ENCODE data around the gene LRRC49.

LRRC49 gene

DNA sequence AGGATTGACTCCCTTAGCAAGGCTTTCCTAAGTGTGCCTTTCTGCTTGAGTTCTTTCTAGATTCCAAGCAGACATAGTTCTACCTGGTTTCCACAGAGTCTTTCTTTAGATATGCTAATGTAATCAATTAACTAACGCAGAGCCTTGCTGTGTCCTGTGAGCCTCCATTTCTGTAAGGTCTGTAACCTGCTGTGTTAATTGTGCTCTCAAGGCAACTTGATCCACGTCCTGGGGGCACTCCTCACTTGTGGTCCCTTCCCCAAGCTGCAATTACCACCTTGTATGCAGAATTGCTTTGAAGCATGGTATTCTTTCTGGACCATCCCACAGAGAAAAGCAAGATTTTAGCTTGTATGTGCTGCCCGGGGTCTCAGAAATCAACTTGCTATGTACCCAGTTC lies 193.2 kb downstream of the LRRC49 start:
- DNase-seq (ENCODE audit: low read depth in 1 of 2, low spot score in 1 of 2), result no peak

DNA sequence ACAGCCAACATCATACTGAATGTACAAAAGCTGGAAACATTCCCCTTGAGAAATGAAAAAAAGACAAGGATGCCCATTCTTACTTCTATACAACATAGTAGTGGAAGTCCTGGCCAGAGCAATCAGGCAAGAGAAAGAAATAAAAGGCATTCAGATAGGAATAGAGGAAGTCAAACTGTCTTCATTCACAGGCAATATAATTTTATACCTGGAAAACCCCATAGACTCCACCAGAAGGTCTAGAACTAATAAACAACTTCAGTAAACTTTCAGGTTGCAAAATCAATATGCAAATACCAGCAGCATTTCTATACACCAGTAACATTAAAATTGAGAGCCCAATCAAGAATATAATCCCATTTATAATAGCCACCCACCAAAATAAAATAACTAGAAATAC lies 195.5 kb downstream of the LRRC49 start:
- DNase-seq (ENCODE audit: low read depth in 1 of 2, low spot score in 1 of 2), result no peak

DNA sequence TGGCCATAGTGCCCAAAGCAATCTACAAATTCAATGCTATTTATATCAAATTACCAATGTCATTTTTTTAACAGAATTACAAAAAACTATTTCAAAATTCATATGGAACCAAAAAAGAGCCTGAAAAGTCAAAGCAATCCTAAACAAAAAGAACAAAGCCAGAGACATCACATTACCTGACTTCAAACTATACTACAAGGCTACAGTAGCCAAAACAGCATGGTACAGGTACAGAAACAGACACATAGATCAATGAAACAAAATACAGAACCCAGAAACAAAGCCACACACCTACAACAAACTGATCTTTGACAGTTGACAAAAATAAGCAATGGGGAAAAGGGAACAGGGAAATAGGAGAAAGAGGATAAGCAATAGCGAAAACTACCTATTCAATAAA lies 196.1 kb downstream of the LRRC49 start:
- no peak for DNase-seq (ENCODE audit: low read depth in 1 of 2, low spot score in 1 of 2)

DNA sequence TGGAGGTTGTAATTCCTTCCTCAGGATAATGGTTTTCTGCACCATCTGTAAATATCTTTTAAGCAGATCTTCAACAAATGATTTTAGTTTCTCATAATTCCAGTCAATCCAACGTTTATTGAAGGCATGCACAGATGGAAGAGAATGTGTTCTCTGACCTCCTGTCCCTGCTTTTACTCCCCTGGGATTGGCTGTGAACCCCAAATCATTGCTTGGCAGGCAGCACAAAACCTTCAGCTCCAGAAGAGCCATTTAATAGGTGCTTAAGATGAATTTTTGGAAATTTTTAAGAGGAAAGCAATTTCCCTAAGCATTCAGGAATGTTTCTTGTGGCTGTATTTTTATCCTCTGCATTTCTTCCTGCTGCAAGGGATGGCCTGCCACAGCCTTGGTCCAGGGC lies 197.2 kb downstream of the LRRC49 start:
- DNase-seq (ENCODE audit: low read depth in 1 of 2, low spot score in 1 of 2), result no peak

DNA sequence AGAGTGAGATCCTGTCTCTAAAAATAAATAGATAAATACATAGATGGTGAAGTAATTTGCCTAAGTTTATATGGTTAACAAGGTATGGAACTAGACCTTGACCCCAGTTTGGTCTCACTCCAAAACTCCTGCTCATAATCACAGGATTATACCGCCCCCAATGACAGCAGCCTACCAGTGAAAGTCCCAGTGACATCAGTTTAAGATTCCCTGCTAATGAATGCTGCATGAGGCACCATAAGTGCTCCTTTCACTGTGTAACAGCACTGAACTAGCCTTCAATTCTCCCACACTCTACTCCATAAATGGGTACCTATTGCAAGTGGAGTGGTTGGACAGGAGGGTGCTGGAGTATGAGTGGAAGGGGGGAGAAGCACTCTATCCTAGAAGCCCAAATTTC lies 199.0 kb downstream of the LRRC49 start:
- no peak for DNase-seq (ENCODE audit: low read depth in 1 of 2, low spot score in 1 of 2)

DNA sequence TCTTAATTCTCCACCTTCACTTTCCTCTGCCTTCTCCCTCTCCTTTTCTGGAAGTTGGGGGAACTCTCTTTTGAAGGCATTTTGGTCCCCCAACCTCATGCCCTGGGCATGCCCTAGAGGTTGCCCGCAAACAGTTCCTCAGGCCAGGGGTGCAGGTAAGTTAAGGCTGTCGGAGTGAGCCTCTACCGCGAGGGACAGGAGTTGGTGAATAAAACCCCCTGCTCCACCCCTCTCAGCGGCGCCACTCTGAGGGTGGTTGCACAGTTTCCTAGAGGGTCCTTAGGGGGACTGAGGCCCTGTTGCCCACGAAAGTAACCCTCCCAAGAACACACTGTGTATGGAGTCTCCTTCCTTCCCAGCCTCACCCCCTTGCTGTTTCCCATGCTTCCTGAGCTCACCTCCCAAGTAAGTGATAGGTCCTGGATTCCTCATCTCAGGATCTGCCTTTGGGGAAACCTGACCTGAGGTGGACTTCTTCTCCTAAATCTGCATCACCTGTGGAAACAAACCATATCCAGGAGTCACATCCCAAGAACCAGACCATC lies 199.5 kb downstream of the LRRC49 start:
- DNase-seq (ENCODE audit: low read depth in 1 of 2, low spot score in 1 of 2), result no peak

DNA sequence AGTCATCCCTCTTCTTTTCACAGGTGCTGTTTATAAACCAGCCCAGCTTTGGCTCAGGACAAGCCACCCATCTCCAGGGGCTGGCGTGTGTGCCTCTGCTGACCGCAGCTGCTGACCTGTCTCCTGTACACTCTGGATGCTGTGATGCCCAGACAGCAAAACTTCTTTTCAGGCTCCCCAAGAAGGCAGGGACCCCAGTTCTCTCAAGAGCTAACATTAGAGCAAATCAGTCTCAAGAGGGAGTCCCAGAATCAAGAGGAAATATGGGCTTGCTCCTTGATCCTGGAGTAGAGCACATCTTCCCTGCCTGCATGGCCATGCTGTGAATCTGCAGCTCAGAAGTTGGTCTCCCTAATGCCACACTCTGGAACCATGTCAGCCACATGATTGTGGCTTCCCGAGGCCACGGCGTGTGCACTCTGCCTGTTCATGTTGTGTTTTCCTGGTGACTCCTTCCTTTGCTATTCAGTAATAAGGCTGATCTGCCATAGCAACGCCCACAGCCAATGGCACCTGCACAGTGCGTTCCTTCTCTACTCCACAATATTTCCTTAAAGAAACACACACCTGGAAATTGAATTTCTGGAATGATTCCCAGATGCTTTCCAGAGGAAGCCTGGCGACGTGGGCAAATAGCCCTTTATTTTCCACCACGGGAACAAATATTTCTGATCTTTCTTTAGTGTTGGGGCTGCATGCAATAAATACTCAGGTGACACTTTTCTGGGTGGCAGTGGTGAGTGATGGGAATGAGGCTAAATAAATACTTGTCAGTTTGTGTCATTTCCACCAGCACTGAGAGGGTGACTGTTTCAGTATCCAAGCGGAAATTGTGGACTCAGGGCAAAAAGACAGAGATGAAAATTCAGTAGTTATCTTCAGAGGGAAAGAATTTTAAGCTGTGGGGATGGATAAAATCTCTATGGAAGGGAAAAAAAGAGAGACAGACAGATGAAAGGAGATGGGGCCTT lies 200.7 kb downstream of the LRRC49 start:
- DNase-seq (ENCODE audit: low read depth in 1 of 2, low spot score in 1 of 2), result no peak

DNA sequence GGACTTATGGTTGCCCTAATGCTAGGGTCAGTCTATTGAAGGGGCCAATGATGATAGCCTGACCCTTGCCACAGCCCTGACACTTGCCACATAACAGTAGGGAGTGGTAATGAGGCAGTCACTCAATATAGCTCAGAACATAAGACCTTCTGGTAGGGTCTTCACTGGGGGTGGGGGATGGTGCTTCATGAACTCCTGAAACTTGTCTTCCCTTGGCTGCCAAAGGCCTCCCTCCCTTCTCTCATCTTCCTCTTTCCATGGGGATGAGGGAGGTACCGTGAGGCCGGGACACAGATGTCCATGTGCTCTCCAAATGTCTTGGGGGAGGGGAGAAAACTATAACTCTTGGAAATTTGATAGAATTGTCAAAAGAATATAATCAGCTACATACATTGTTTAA lies 201.5 kb downstream of the LRRC49 start:
- no peak for DNase-seq (ENCODE audit: low read depth in 1 of 2, low spot score in 1 of 2)

DNA sequence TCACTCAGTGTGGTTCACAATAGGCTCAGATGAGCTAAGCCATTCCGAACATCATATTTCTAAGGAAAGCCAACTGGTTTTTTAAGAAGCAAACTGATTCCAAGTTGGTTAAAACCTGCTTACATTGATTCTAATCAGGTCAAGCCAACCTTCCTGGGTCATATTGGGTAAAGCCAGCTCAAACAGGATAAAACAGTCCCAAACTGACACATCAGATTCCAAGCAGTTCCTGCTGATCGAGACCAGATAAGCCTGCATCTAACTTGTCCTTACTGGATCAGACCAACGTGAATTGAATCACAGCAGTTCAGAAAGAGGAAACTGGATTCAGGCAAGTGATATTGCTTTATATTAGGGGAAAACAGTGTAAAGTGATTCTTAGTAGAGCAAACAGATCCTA lies 204.1 kb downstream of the LRRC49 start:
- no peak for DNase-seq (ENCODE audit: low read depth in 1 of 2, low spot score in 1 of 2)

DNA sequence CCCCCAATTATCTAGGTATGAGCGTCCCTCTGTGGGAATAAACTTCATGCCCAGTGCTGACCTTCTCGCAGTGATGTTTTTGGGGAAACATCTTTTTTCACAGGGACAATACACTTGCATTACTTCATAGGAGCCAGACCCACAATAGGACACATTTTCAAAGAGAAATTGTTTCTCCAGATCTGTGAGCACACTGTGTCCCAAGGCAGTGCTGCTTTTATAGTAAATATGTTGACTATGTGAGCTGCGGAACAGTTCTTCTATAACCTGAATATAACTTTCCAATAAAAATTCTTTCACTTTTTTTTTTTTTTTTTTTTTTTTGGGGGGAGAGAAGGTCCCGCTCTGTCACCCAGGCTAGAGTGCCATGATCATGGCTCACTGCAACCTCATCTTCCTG lies 205.3 kb downstream of the LRRC49 start:
- DNase-seq (ENCODE audit: low read depth in 1 of 2, low spot score in 1 of 2), result no peak

DNA sequence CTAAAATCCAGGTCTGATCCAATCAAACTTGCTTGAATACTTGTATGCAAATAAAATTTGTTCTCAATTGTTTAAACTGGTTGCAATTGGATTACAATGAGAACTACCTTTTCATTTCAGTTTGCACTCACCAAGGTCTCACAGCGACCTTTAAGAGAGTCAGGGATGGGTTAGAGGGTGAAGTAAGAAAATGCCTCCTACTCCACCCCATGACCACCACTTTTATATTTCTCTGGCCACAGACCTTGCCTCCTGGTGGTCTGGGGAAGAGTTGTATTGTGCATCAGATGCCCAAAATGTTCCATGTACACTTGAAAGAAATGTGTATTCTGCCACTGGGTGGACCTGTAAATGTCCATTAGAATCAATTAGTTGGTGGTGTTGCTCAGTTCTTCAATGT lies 206.3 kb downstream of the LRRC49 start:
- DNase-seq (ENCODE audit: low read depth in 1 of 2, low spot score in 1 of 2), result no peak

All from stimulated activated CD4-positive, alpha-beta T cell treated with anti-CD3 and anti-CD28 coated beads, Interleukin-15, amount 100 ng/mL, for 1 hour (primary cell).